PC-3 (cell line): ENCODE results near the gene KCNJ12.

ENCODE experiments used
- CTCF ChIP-seq: fragments of 300-600 bp; sonication (generic); conservative IDR thresholded peaks from 2 replicates; pipeline ENCODE4 v1.5.1; 2017; ENCODE audit warnings: antibody characterized with exemption, low read depth, mild to moderate bottlenecking, low read length
- EZH2phosphoT487 ChIP-seq: fragments of 300-600 bp; sonication (generic); IDR thresholded peaks from 2 replicates; pipeline ENCODE4 v1.6.1; 2018; ENCODE audit warnings: mild to moderate bottlenecking, antibody characterized with exemption, low read length, borderline replicate concordance

- TF ChIP-seq CTCF, result no peak
- TF ChIP-seq EZH2phosphoT487, result no peak
These were observed 16.7 kb upstream of the KCNJ12 start for GRCh38 chr17:21359483-21359840.
